Astrocyte of the cerebellum (primary cell): ENCODE measurements around the gene TRIM63.

Source experiments
- DNase-seq: peaks from one replicate; pipeline ENCODE4 v3.0.0-alpha.2; 2011; ENCODE audit warnings: low read depth
- H3K4me3 ChIP-seq: 2 replicates; pipeline ENCODE4 v1.5.1; 2011; ENCODE audit warnings: mild to moderate bottlenecking, low read depth, low read length, moderate library complexity
- CTCF ChIP-seq: IDR thresholded peaks from 2 replicates; pipeline ENCODE4 v1.5.1; 2012; ENCODE audit warnings: low read length, low read depth, moderate library complexity, mild to moderate bottlenecking; ENCODE audit errors: missing control alignments
- in situ Hi-C: cut with HindIII; loops from 2 replicates; pipeline ENCODE4 v1.10.0; 2017; ENCODE audit warnings: low sequenced_read_pairs

The TRIM63 gene

GRCh38 chr1:26036756-26037281 lies 30.6 kb downstream of the TRIM63 start:
- in situ Hi-C loops: no loop called here

DNA sequence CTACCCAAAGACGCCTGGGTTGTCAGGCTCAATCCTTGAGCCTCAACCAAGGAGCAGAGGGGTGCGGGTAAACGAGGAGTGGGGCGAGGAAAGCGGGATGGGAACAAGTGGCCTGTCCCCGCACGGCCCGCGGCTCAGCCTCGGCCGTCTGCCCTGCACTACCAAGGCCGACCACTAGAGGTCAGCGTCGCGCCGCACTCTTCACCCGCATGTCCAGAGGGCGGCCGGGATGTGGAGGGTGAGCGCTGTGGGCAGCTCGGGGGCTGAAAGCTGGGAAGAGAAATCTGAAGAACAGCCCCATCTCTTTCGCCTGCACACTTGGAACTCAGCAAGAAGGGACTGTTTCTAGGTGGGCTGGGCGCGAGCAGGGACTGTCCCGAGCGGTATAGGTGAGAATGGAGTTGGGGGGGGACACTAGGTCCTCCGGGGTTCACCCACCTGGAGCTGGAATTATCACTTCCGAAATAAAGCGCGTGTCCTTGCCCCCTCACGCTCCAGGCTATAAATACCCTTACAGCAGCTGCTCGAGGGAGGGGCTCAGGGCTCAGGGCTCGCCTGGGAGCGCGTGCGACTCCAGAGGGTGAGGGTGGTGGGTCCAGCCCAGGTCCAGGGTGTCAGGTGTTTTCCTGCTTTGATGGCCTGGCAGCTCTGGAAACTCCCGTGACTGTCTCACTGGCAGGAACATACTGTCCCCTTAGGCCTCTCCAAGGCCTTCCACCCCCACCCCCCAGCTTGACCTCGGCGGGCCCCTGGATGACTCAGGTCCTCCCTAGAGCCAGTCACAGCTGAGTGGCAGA lies 31.3 kb downstream of the TRIM63 start:
- peak; percentile 98 for TF ChIP-seq CTCF
- in situ Hi-C loops: no loop called here

More at GRCh38 chr1:26036756-26037281, 30.6 kb downstream of the TRIM63 start:
- DNase-seq: no peak
- H3K4me3 ChIP-seq: no peak overlapping the region
- no peak for TF ChIP-seq CTCF

DNA sequence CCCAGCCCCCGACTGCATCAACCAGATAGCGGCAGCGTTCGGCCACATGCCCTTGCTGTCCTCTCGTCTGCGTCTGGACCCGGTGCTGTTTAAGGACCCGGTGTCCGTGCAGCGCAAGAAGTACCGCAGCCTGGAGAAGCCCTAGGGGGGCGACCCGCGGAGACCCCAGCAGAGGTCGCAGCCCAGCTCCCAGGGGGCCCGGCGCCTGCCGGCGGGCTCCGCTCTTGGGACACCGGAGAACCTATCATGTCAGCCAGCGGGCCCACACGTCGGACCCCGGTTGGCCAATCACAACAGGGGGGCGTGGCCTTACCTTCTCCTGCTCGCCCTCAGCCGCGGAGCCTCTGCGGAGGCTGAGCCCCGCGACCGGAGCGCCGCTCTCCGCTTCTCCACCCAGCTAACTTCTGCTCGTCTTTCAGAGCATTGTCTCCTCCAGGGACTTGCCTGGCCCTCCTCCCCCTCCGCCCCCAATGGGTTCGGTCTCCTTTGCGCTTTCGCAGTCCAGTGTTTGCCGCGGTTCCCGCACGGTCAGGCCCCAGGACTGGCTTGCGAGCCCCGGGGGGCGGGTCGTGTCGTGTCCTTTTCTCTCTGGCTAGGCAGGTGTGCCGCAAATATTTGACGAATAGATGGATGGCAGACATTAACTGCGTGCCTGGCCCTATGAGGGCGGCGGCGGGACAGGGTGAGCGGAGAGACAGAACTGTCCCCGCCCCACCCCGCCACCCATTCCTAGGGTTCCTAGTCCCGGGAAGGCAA lies 32.0 kb downstream of the TRIM63 start:
- H3K4me3 ChIP-seq: peak overlapping the region; percentile 90
- DNase-seq: peak; percentile 75
- TF ChIP-seq CTCF: no peak
- in situ Hi-C loops: no loop called here

More for the DNA sequence above, 31.3 kb downstream of the TRIM63 start:
- DNase-seq: peak; percentile 23
- H3K4me3 ChIP-seq: peak overlapping the region; percentile 90

GRCh38 chr1:26034504-26035202 lies 32.8 kb downstream of the TRIM63 start:
- H3K4me3 ChIP-seq: peak overlapping the region; percentile 90
- TF ChIP-seq CTCF: no peak
- in situ Hi-C loops: no loop called here
- DNase-seq: no peak

DNA sequence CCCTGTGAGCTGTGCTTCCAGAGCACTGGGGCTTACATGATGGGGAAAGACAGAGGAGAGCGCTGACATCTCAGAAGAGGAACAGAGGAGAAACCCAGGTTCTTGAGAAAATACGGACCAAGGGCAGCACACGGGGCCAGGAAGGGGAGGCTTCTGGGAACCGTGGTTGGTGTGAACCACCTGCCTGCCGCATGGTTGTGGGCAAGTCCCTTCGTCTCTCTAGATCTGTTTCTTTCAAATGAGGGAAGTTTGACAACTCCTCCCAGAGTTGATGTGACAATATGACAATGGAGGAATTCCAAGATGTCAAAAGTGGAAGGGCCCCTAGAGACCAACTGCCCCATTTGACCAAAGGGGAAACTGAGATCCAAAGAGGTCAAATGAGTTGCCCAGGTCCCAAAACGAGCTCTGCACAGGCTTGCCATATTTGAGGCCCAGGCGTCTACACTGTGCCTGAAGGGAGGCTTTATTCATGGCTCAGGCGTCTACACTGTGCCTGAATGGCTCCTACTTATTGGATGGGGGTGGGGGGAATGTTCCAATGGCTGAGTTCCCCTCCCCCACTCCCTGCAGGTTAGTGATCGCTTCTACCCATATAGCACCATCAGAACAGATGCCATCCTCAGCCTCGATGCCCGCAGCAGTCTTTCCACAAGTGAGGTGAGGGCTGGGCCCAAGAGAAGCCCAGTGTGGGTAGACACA lies 34.6 kb downstream of the TRIM63 start:
- in situ Hi-C loops: no loop called here
- no peak for DNase-seq
- TF ChIP-seq CTCF: no peak
- H3K4me3 ChIP-seq: no peak overlapping the region

GRCh38 chr1:26031611-26032220 lies 35.7 kb downstream of the TRIM63 start:
- no peak for TF ChIP-seq CTCF
- H3K4me3 ChIP-seq: no peak overlapping the region
- DNase-seq: no peak
- in situ Hi-C loops: no loop called here
